Thyroid gland (tissue), 4 donors: ENCODE results near the gene ADI1. TPM values are rescaled to one million over a fixed set of nuclear protein-coding genes. Genes with fewer than 3 reads are reported as not detected.

Experiments
- DNase-seq, 2 donors: peaks; one replicate each; pipeline ENCODE4 v3.0.0-alpha.2; 2019
- H3K27ac ChIP-seq, 3 donors: fragments of 200-600 bp; sonication (generic); 1 replicate in 2 of 3; 2 replicates in 1 of 3; pipeline ENCODE4 v1.5.1; 2016 to 2019; ENCODE audit warnings: mild to moderate bottlenecking in 1 of 3, moderate library complexity in 1 of 3
- H3K27me3 ChIP-seq: fragments of 200-600 bp; sonication (generic); one replicate; pipeline ENCODE4 v1.5.1; 2019
- H3K36me3 ChIP-seq, 2 donors: fragments of 200-600 bp; sonication (generic); one replicate each; pipeline ENCODE4 v1.5.1; 2016 to 2019
- H3K4me1 ChIP-seq, 2 donors: fragments of 200-600 bp; sonication (generic); one replicate each; pipeline ENCODE4 v1.5.1; 2017 to 2019
- H3K4me3 ChIP-seq, 3 donors: fragments of 200-600 bp; sonication (generic); replicated peaks in 1 of 3; 1 replicate in 2 of 3; 2 replicates in 1 of 3; pipeline ENCODE4 v1.5.1; 2016; ENCODE audit warnings: mild to moderate bottlenecking in 1 of 3
- H3K9me3 ChIP-seq: fragments of 200-600 bp; sonication (generic); one replicate; pipeline ENCODE4 v1.5.1; 2017
- CTCF ChIP-seq, 6 experiments: fragments of 200-600 bp in 3 of 6; fragments of 450-650 bp in 3 of 6; sonication (generic) in 3 of 6; IDR thresholded peaks; one replicate each; pipeline ENCODE4 v1.5.1; 2016 to 2019; ENCODE audit warnings: antibody characterized with exemption in 6 of 6, mild to moderate bottlenecking in 2 of 6, inconsistent platforms in 1 of 6, moderate library complexity in 1 of 6
- POLR2A ChIP-seq, 2 donors: fragments of 450-650 bp; IDR thresholded peaks; one replicate each; pipeline ENCODE4 v1.6.1; 2017; ENCODE audit warnings: antibody characterized with exemption in 2 of 2, mild to moderate bottlenecking in 2 of 2, moderate library complexity in 1 of 2
- WGBS, 2 donors: methylation state at CpG; one replicate each; pipeline ENCODE4 v1.1.5; 2017; 5-methylcytosine and 5-hydroxymethylcytosine counted together
- intact Hi-C: fragments of 100-400 bp; cut with DNase I; formaldehyde crosslinking; loops from one replicate; pipeline ENCODE4 v1.15.1; 2023
- total RNA-seq, 4 donors: library from RNA; depleted of rRNA; stranded (reverse); fragments of >200 nt; gene quantifications; one replicate each; pipeline ENCODE4 v1.2.3, GENCODE V29; 2016

The ADI1 gene
- total RNA-seq, 4 donors from 2014 or later: 35.9 to 65.1 (median 59.2) TPM

- Histone ChIP-seq H3K27me3 (no peaks in the 10 kb centered on the region), H3K36me3 (peaks cover 0 to 5% of the 10 kb centered on the region in 2 donors), H3K4me1 (no peaks in the 10 kb centered on the region), H3K9me3 (no peaks in the 10 kb centered on the region), H3K27ac (no peak overlapping the region), H3K4me3 (no peak overlapping the region)
- 72 to 84% methylated on average over 4 of the region's 4 CpGs for WGBS, 2 donors
- no peak for DNase-seq
- intact Hi-C loops: no loop called here
- TF ChIP-seq POLR2A (IDR thresholded peaks at IDR 0.05): no peak
- TF ChIP-seq CTCF (IDR thresholded peaks at IDR 0.05): no peak
Measured at GRCh38 chr2:3505771-3506170, 13.6 kb downstream of the ADI1 start.

DNA sequence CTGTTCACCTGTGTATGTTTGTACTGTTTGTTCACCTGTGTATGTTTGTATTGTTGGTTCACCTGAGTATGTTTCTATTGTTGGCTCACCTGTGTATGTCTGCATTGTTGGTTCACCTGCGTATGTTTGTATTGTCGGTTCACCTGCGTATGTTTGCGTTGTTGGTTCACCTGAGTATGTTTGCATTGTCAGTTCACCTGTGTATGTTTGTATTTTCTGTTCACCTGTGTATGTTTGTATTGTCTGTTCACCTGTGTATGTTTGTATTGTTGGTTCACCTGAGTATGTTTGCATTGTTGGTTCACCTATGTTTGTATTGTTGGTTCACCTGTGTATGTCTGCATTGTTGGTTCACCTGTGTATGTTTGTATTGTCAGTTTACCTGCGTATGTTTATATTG is 14.6 kb downstream of the ADI1 start:
- Histone ChIP-seq H3K36me3 (peaks cover 0 to 12% of the 10 kb centered on the region in 2 donors), H3K4me1 (no peaks in the 10 kb centered on the region), H3K9me3 (no peaks in the 10 kb centered on the region), H3K27ac (no peak overlapping the region), H3K27me3 (no peaks in the 10 kb centered on the region), H3K4me3 (no peak overlapping the region)
- WGBS, 2 donors: 93 to 95% methylated on average over 5 of the region's 5 CpGs
- no peak for DNase-seq
- TF ChIP-seq POLR2A (IDR thresholded peaks at IDR 0.05) (no peak), CTCF (IDR thresholded peaks at IDR 0.05) (no peak)
- intact Hi-C loops: no loop called here

GRCh38 chr2:3503483-3503882 is 15.8 kb downstream of the ADI1 start:
- Histone ChIP-seq H3K27ac (no peak overlapping the region), H3K4me1 (no peaks in the 10 kb centered on the region), H3K9me3 (no peaks in the 10 kb centered on the region), H3K4me3 (no peak overlapping the region), H3K36me3 (peaks cover 1 to 19% of the 10 kb centered on the region in 2 donors), H3K27me3 (no peaks in the 10 kb centered on the region)
- 87 to 90% methylated on average over 13 of the region's 13 CpGs for WGBS, 2 donors
- TF ChIP-seq CTCF (IDR thresholded peaks at IDR 0.05): no peak
- no peak for TF ChIP-seq POLR2A (IDR thresholded peaks at IDR 0.05)
- intact Hi-C loops: no loop called here
- DNase-seq: no peak

GRCh38 chr2:3503046-3503445 is 16.3 kb downstream of the ADI1 start:
- DNase-seq: no peak
- intact Hi-C loops: no loop called here
- TF ChIP-seq CTCF (IDR thresholded peaks at IDR 0.05) (no peak), POLR2A (IDR thresholded peaks at IDR 0.05) (no peak)
- H3K9me3 ChIP-seq: no peaks in the 10 kb centered on the region
- H3K4me3 ChIP-seq: no peak overlapping the region
- no peaks in the 10 kb centered on the region for H3K4me1 ChIP-seq
- H3K27ac ChIP-seq: no peak overlapping the region
- peaks cover 6 to 19% of the 10 kb centered on the region in 2 donors for H3K36me3 ChIP-seq
- 93 to 94% methylated on average over 14 of the region's 14 CpGs for WGBS, 2 donors
- H3K27me3 ChIP-seq: no peaks in the 10 kb centered on the region

- H3K36me3 ChIP-seq: peaks cover 10 to 39% of the 10 kb centered on the region in 2 donors
- no peaks in the 10 kb centered on the region for H3K27me3 ChIP-seq
- no peak for DNase-seq
- TF ChIP-seq CTCF (IDR thresholded peaks at IDR 0.05) (no peak), POLR2A (IDR thresholded peaks at IDR 0.05) (no peak)
- intact Hi-C loops: no loop called here
- H3K9me3 ChIP-seq: no peaks in the 10 kb centered on the region
- H3K4me1 ChIP-seq: no peaks in the 10 kb centered on the region
- WGBS, 2 donors: 95 to 96% methylated on average over 12 to 34 of the region's 34 CpGs
- no peak overlapping the region for H3K27ac ChIP-seq
- no peak overlapping the region for H3K4me3 ChIP-seq
Measured at GRCh38 chr2:3500326-3500899, 18.9 kb downstream of the ADI1 start.
